ENCODE measurements around the gene YEATS2.
A peak's percentile ranks its signal among the peaks of the same experiment; 100 is the strongest.
"Not testable (repeated sequence)": the region's sequence is repeated elsewhere in the genome, so short reads cannot be mapped to it uniquely, and the experiment has no call there.

YEATS2 gene

GRCh38 chr3:183718012-183718411 lies 20.4 kb downstream of the YEATS2 start:
- no peak for DNase-seq

GRCh38 chr3:183725387-183725786 lies 27.8 kb downstream of the YEATS2 start:
- no peak for DNase-seq

GRCh38 chr3:183728204-183728603 lies 30.6 kb downstream of the YEATS2 start:
- DNase-seq = no peak

- no peak for DNase-seq
Observed at GRCh38 chr3:183730361-183730760, 32.8 kb downstream of the YEATS2 start.

- DNase-seq = no peak
Observed at GRCh38 chr3:183731611-183732010, 34.0 kb downstream of the YEATS2 start.

- no peak for DNase-seq
Observed at GRCh38 chr3:183733553-183733952, 36.0 kb downstream of the YEATS2 start.

GRCh38 chr3:183734750-183735494 lies 37.3 kb downstream of the YEATS2 start:
- no peak for DNase-seq

- no peak for DNase-seq
Observed at GRCh38 chr3:183737116-183737515, 39.5 kb downstream of the YEATS2 start.

- DNase-seq = not testable (repeated sequence)
Observed at GRCh38 chr3:183740154-183740553, 42.6 kb downstream of the YEATS2 start.

- DNase-seq = no peak
Observed at GRCh38 chr3:183743231-183743630, 45.6 kb downstream of the YEATS2 start.

- no peak for DNase-seq
Observed at GRCh38 chr3:183745300-183746098, 47.9 kb downstream of the YEATS2 start.

- no peak for DNase-seq
Observed at GRCh38 chr3:183754052-183754451, 56.5 kb downstream of the YEATS2 start.

- DNase-seq = no peak
Observed at GRCh38 chr3:183762304-183762703, 64.7 kb downstream of the YEATS2 start.

GRCh38 chr3:183764847-183765731 lies 67.5 kb downstream of the YEATS2 start:
- DNase-seq = no peak

GRCh38 chr3:183766107-183766506 lies 68.5 kb downstream of the YEATS2 start:
- DNase-seq = no peak

- DNase-seq = peak; percentile 65
Observed at GRCh38 chr3:183766745-183767606, 69.4 kb downstream of the YEATS2 start.

GRCh38 chr3:183768114-183768513 lies 70.5 kb downstream of the YEATS2 start:
- no peak for DNase-seq

- no peak for DNase-seq
Observed at GRCh38 chr3:183769453-183769852, 71.9 kb downstream of the YEATS2 start.

- no peak for DNase-seq
Observed at GRCh38 chr3:183774631-183775030, 77.0 kb downstream of the YEATS2 start.

GRCh38 chr3:183775781-183776180 lies 78.2 kb downstream of the YEATS2 start:
- no peak for DNase-seq

GRCh38 chr3:183776451-183776850 lies 78.9 kb downstream of the YEATS2 start:
- not testable (repeated sequence) for DNase-seq

GRCh38 chr3:183777016-183777618 lies 79.5 kb downstream of the YEATS2 start:
- DNase-seq = no peak
